ENCODE data around the gene MEPCE.
"Not testable (repeated sequence)": the region's sequence is repeated elsewhere in the genome, so short reads cannot be mapped to it uniquely, and the experiment has no call there.

GRCh38 chr7:100382234-100382853, 47.3 kb upstream of the MEPCE start:
- TF ChIP-seq CTCF (IDR thresholded peaks at IDR 0.05; ENCODE audit: poor library complexity); EZH2 (IDR thresholded peaks at IDR 0.05; ENCODE audit: borderline replicate concordance); EZH2phosphoT487 (IDR thresholded peaks at IDR 0.05; ENCODE audit: low read depth, severe bottlenecking, unreplicated experiment): not testable (repeated sequence)

Data from hepatocyte (in vitro differentiated cells).